SK-N-SH (cell line): ENCODE measurements around the gene CDH12. TPM values are rescaled to one million over a fixed set of nuclear protein-coding genes. Genes with fewer than 3 reads are reported as not detected.

Experiments used
- CTCF ChIA-PET: fragments of 300-600, 350-600 bp; formaldehyde crosslinking; extraction: SDS; loops from one replicate; lab custom pipeline; 2021; lab: Yijun Ruan, JAX
- POLR2A ChIA-PET: fragments of 350-600 bp; sonication (Branson Sonifier 250); formaldehyde crosslinking; extraction: SDS; loops from one replicate; lab custom pipeline; 2020; ENCODE audit warnings: antibody characterized with exemption, inconsistent platforms; lab: Yijun Ruan, JAX
- DNase-seq: peaks from one replicate; pipeline ENCODE4 v3.0.0; 2012
- H2AFZ ChIP-seq: fragments of 200-600 bp; sonication (generic); 2 replicates; pipeline ENCODE4 v1.8.1; 2016; ENCODE audit warnings: antibody characterized with exemption, mild to moderate bottlenecking, low read depth
- H3F3A ChIP-seq: fragments of 200-600 bp; sonication (generic); replicated peaks from 2 replicates; pipeline ENCODE3; 2016; ENCODE audit warnings: antibody characterized with exemption, mild to moderate bottlenecking; ENCODE audit not compliant: insufficient read depth
- H3K27ac ChIP-seq, 2 experiments: fragments of 200-500 bp in 1 of 2; fragments of 200-600 bp in 1 of 2; sonication (Bioruptor generic) in 1 of 2; sonication (generic), shearing (Covaris generic) in 1 of 2; 2 replicates each; pipeline versions ENCODE4 v1.5.1 to v1.6.1; 2014 to 2016; ENCODE audit warnings: low read depth in 2 of 2, inconsistent platforms in 1 of 2, low read length in 1 of 2, mild to moderate bottlenecking in 1 of 2, mixed read lengths in 1 of 2
- H3K27me3 ChIP-seq: fragments of 200-600 bp; sonication (generic), shearing (Covaris generic); 2 replicates; pipeline ENCODE4 v1.6.1; 2016; ENCODE audit warnings: mixed run types; ENCODE audit not compliant: insufficient read depth
- H3K36me3 ChIP-seq, 2 experiments: fragments of 200-500 bp in 1 of 2; fragments of 200-600 bp in 1 of 2; sonication (Bioruptor generic) in 1 of 2; sonication (generic) in 1 of 2; replicated peaks in 1 of 2; 2 replicates each; pipeline versions ENCODE3 to v1.5.1; 2014 to 2016; ENCODE audit warnings: low read length in 1 of 2, mild to moderate bottlenecking in 1 of 2; ENCODE audit not compliant: insufficient read depth in 2 of 2, control insufficient read depth in 1 of 2
- H3K4me1 ChIP-seq, 2 experiments: fragments of 200-500 bp in 1 of 2; fragments of 200-600 bp in 1 of 2; sonication (Bioruptor generic) in 1 of 2; sonication (generic), shearing (Covaris generic) in 1 of 2; 2 replicates each; pipeline versions ENCODE4 v1.5.1 to v1.6.1; 2014 to 2016; ENCODE audit warnings: low read depth in 1 of 2, low read length in 1 of 2, mixed run types in 1 of 2; ENCODE audit not compliant: insufficient read depth in 2 of 2, control insufficient read depth in 1 of 2
- H3K4me2 ChIP-seq: fragments of 200-600 bp; sonication (generic), shearing (Covaris generic); 2 replicates; pipeline ENCODE4 v1.6.1; 2017; ENCODE audit warnings: mixed run types
- H3K4me3 ChIP-seq, 2 experiments: fragments of 200-500 bp in 1 of 2; fragments of 200-600 bp in 1 of 2; sonication (Bioruptor generic) in 1 of 2; sonication (generic), shearing (Covaris generic) in 1 of 2; 2 replicates each; pipeline versions ENCODE4 v1.5.1 to v1.8.1; 2014 to 2016; ENCODE audit warnings: low read depth in 2 of 2, inconsistent platforms in 1 of 2, low read length in 1 of 2, mild to moderate bottlenecking in 1 of 2, mixed read lengths in 1 of 2, moderate library complexity in 1 of 2
- H3K79me2 ChIP-seq: fragments of 200-600 bp; sonication (generic); 2 replicates; pipeline ENCODE4 v1.8.1; 2017; ENCODE audit warnings: mild to moderate bottlenecking; ENCODE audit not compliant: insufficient read depth
- H3K9ac ChIP-seq: fragments of 200-600 bp; sonication (generic); 2 replicates; pipeline ENCODE4 v1.6.1; 2017; ENCODE audit warnings: mixed run types
- H3K9me2 ChIP-seq: fragments of 200-600 bp; sonication (generic); 2 replicates; pipeline ENCODE4 v1.6.1; 2017; ENCODE audit warnings: mixed run types
- H3K9me3 ChIP-seq: fragments of 200-600 bp; sonication (generic); 2 replicates; pipeline ENCODE4 v1.6.1; 2017; ENCODE audit warnings: mixed run types, mild to moderate bottlenecking, moderate library complexity
- H4K20me1 ChIP-seq: fragments of 200-600 bp; sonication (generic); 2 replicates; pipeline ENCODE4 v1.6.1; 2017; ENCODE audit warnings: mild to moderate bottlenecking, mixed run types; ENCODE audit not compliant: insufficient read depth
- CHD2 ChIP-seq: fragments of 150-350 bp; IDR thresholded peaks from 2 replicates; pipeline ENCODE4 v1.6.1; 2018; ENCODE audit warnings: low read length; ENCODE audit not compliant: partially characterized antibody
- EP300 ChIP-seq, 2 experiments: IDR thresholded peaks; 2 replicates each; pipeline versions ENCODE4 v1.4.0 to v1.6.1; 2012; ENCODE audit warnings: borderline replicate concordance in 1 of 2, low read depth in 1 of 2, low read length in 1 of 2
- EZH2phosphoT487 ChIP-seq: fragments of 200-600 bp; sonication (generic); IDR thresholded peaks from 2 replicates; pipeline ENCODE4 v1.6.1; 2017; ENCODE audit warnings: low read depth, mixed run types, mild to moderate bottlenecking, antibody characterized with exemption, moderate library complexity, borderline replicate concordance
- MAX ChIP-seq: IDR thresholded peaks from 2 replicates; pipeline ENCODE4 v1.4.0; 2012; ENCODE audit warnings: low read depth
- MEF2A ChIP-seq: IDR thresholded peaks from 2 replicates; pipeline ENCODE4 v1.4.0; 2012; ENCODE audit warnings: low read depth, borderline replicate concordance
- MXI1 ChIP-seq: IDR thresholded peaks from 2 replicates; pipeline ENCODE4 v1.6.1; 2012; ENCODE audit warnings: mild to moderate bottlenecking, low read depth, low read length, improper control_type of control experiment
- NFIC ChIP-seq: IDR thresholded peaks from 2 replicates; pipeline ENCODE4 v1.4.0; 2012; ENCODE audit warnings: borderline replicate concordance
- PBX3 ChIP-seq: IDR thresholded peaks from 2 replicates; pipeline ENCODE4; 2012
- POLR2AphosphoS5 ChIP-seq: IDR thresholded peaks from 2 replicates; pipeline ENCODE4 v1.6.1; 2012; ENCODE audit warnings: low read depth, low read length
- RCOR1 ChIP-seq: fragments of 150-350 bp; IDR thresholded peaks from 2 replicates; pipeline ENCODE4 v1.6.1; 2017; ENCODE audit warnings: antibody characterized with exemption, low read length
- REST ChIP-seq: IDR thresholded peaks from 2 replicates; pipeline ENCODE4 v1.6.1; 2012; ENCODE audit warnings: mild to moderate bottlenecking, low read depth, low read length, moderate library complexity
- RFX5 ChIP-seq: IDR thresholded peaks from 2 replicates; pipeline ENCODE4 v1.6.1; 2012; ENCODE audit warnings: mild to moderate bottlenecking, improper control_type of control experiment, low read length
- SIN3A ChIP-seq: IDR thresholded peaks from 2 replicates; pipeline ENCODE4 v1.6.1; 2012; ENCODE audit warnings: low read depth, mild to moderate bottlenecking, low read length, moderate library complexity, borderline replicate concordance
- YY1 ChIP-seq: IDR thresholded peaks from 2 replicates; pipeline ENCODE4 v1.4.0; 2012; ENCODE audit warnings: low read depth, mild to moderate bottlenecking
- WGBS: methylation state at CpG from one replicate; pipeline ENCODE4 v1.1.6; 2017; ENCODE audit warnings: low lambda C conversion rate; 5-methylcytosine and 5-hydroxymethylcytosine counted together
- polyA plus RNA-seq, 3 experiments: library from polyadenylated mRNA; depleted of rRNA; stranded (reverse); fragments of >200 nt; gene quantifications; 2 replicates each; pipeline ENCODE4 v1.2.3, GENCODE V29; 2012
- TF ChIP-seq, protein P1 (sequence below): fragments of 150-350 bp; IDR thresholded peaks from 2 replicates; pipeline ENCODE4 v1.6.1; 2017; ENCODE audit warnings: antibody characterized with exemption, low read length, low read depth, borderline replicate concordance
- TF ChIP-seq, protein P2 (sequence below): fragments of 200-600 bp; sonication (generic); IDR thresholded peaks from 2 replicates; pipeline ENCODE4 v1.6.1; 2017; ENCODE audit warnings: antibody characterized with exemption, mild to moderate bottlenecking, moderate library complexity
- TF ChIP-seq, protein P3 (sequence below): IDR thresholded peaks from 2 replicates; pipeline ENCODE4 v1.4.0; 2012; ENCODE audit warnings: low read depth, borderline replicate concordance

CDH12 gene
- polyA plus RNA-seq, 1 of the 3 experiments (the other 2 are of a cell fraction): not detected

- ChIA-PET CTCF (no interaction called here), POLR2A (no interaction called here)
- TF ChIP-seq RFX5 (no peak), YY1 (no peak), RCOR1 (no peak), MEF2A (no peak), EP300 (IDR thresholded peaks at IDR 0.05; ENCODE audit: borderline replicate concordance in 1 of 2, low read depth in 1 of 2, low read length in 1 of 2) (no peak), NFIC (no peak), MAX (no peak), SIN3A (no peak)
- TF ChIP-seq, protein P1, sequence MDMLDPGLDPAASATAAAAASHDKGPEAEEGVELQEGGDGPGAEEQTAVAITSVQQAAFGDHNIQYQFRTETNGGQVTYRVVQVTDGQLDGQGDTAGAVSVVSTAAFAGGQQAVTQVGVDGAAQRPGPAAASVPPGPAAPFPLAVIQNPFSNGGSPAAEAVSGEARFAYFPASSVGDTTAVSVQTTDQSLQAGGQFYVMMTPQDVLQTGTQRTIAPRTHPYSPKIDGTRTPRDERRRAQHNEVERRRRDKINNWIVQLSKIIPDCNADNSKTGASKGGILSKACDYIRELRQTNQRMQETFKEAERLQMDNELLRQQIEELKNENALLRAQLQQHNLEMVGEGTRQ: no peak
- TF ChIP-seq, protein P2, sequence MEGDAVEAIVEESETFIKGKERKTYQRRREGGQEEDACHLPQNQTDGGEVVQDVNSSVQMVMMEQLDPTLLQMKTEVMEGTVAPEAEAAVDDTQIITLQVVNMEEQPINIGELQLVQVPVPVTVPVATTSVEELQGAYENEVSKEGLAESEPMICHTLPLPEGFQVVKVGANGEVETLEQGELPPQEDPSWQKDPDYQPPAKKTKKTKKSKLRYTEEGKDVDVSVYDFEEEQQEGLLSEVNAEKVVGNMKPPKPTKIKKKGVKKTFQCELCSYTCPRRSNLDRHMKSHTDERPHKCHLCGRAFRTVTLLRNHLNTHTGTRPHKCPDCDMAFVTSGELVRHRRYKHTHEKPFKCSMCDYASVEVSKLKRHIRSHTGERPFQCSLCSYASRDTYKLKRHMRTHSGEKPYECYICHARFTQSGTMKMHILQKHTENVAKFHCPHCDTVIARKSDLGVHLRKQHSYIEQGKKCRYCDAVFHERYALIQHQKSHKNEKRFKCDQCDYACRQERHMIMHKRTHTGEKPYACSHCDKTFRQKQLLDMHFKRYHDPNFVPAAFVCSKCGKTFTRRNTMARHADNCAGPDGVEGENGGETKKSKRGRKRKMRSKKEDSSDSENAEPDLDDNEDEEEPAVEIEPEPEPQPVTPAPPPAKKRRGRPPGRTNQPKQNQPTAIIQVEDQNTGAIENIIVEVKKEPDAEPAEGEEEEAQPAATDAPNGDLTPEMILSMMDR: no peak
- TF ChIP-seq, protein P3, sequence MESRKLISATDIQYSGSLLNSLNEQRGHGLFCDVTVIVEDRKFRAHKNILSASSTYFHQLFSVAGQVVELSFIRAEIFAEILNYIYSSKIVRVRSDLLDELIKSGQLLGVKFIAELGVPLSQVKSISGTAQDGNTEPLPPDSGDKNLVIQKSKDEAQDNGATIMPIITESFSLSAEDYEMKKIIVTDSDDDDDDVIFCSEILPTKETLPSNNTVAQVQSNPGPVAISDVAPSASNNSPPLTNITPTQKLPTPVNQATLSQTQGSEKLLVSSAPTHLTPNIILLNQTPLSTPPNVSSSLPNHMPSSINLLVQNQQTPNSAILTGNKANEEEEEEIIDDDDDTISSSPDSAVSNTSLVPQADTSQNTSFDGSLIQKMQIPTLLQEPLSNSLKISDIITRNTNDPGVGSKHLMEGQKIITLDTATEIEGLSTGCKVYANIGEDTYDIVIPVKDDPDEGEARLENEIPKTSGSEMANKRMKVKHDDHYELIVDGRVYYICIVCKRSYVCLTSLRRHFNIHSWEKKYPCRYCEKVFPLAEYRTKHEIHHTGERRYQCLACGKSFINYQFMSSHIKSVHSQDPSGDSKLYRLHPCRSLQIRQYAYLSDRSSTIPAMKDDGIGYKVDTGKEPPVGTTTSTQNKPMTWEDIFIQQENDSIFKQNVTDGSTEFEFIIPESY: no peak
- Histone ChIP-seq H3K36me3 (no peaks in the 10 kb centered on the region), H3K4me1 (no peaks in the 10 kb centered on the region), H3F3A (no peaks in the 10 kb centered on the region), H3K4me2 (no peak overlapping the region; the same call in 1 of the 2 replicates), H3K27ac (no peak overlapping the region), H3K9ac (no peak overlapping the region), H3K79me2 (no peaks in the 10 kb centered on the region), H3K9me2 (no peaks in the 10 kb centered on the region), H3K4me3 (0 out of 4 replicates have a peak overlapping the region, but pooled peaks of 1 of the 2 experiments have one; percentile 29), H3K9me3 (no peaks in the 10 kb centered on the region), H3K27me3 (no peaks in the 10 kb centered on the region), H4K20me1 (no peaks in the 10 kb centered on the region), H2AFZ (no peak overlapping the region)
- WGBS: 4% methylated on average over 7 of the region's 7 CpGs
- DNase-seq: no peak
These were observed 603.9 kb downstream of the CDH12 start for GRCh38 chr5:22249209-22249729.

- H3K27me3 ChIP-seq: peaks cover under 1% of the 10 kb centered on the region; the same call in 1 of the 2 replicates
- no peak overlapping the region for H3K27ac ChIP-seq
- no peak overlapping the region for H3K4me3 ChIP-seq
- no peak overlapping the region for H3K4me2 ChIP-seq
- no peaks in the 10 kb centered on the region for H3K36me3 ChIP-seq
- POLR2A ChIA-PET: no interaction called here
- H4K20me1 ChIP-seq: no peaks in the 10 kb centered on the region
- no peaks in the 10 kb centered on the region for H3K9me3 ChIP-seq
- H2AFZ ChIP-seq: no peak overlapping the region
- no peak overlapping the region for H3K9ac ChIP-seq
- TF ChIP-seq EZH2phosphoT487 (no peak), POLR2AphosphoS5 (no peak), MXI1 (no peak), PBX3 (no peak), CHD2 (no peak), REST (no peak)
- H3K79me2 ChIP-seq: no peaks in the 10 kb centered on the region
- no peaks in the 10 kb centered on the region for H3K9me2 ChIP-seq
- H3K4me1 ChIP-seq: no peaks in the 10 kb centered on the region
- DNase-seq: no peak
- H3F3A ChIP-seq: no peaks in the 10 kb centered on the region
- CTCF ChIA-PET: no interaction called here
These were observed 607.4 kb downstream of the CDH12 start for GRCh38 chr5:22245770-22246169.
